GM13977 (cell line): Measurements from ENCODE around the gene ARHGAP15.

Source experiments
- DNase-seq: peaks from one replicate; pipeline ENCODE4 v3.0.0; 2012; ENCODE audit warnings: low spot score
- in situ Hi-C: fragments of 300-500 bp; cut with MboI; formaldehyde crosslinking; loops from one replicate; pipeline ENCODE4 v1.12.0; 2022; ENCODE audit warnings: low sequenced_read_pairs, low pct_unique_long_range_greater_than_20kb, mixed read lengths, inconsistent platforms; ENCODE audit not compliant: unreplicated experiment
- TF ChIP-seq, protein P1 (sequence below): IDR thresholded peaks from 2 replicates; pipeline ENCODE4 v1.5.1; 2012; ENCODE audit warnings: mild to moderate bottlenecking, control low read depth; ENCODE audit not compliant: insufficient read depth; ENCODE audit errors: extremely low read depth, missing control alignments

The ARHGAP15 gene

DNA sequence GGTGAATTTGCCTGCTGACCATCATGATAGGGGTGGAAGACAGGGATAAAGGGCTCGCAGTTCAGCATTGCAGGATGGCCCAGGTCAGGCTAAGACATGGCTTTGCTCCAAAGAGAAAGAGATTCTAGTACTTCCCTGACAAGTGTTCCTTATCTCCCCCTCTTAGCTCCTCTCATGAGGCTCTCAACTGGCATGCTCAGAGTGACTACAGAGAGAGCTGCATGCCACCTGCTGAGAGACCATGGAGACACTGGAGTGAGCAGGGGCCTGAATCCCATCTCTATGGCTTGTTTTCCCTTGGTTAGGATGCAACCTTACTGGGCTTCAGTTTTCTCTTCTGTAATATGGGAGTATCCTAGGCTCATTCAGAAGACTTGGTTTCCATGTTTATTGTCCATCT lies 94.3 kb downstream of the ARHGAP15 start:
- no peak for DNase-seq
- in situ Hi-C loops = loop anchor here (25.0 kb wide), 1 partner anchor 111 kb away; no protein-coding TSS in a partner anchor
- TF ChIP-seq, protein P1, sequence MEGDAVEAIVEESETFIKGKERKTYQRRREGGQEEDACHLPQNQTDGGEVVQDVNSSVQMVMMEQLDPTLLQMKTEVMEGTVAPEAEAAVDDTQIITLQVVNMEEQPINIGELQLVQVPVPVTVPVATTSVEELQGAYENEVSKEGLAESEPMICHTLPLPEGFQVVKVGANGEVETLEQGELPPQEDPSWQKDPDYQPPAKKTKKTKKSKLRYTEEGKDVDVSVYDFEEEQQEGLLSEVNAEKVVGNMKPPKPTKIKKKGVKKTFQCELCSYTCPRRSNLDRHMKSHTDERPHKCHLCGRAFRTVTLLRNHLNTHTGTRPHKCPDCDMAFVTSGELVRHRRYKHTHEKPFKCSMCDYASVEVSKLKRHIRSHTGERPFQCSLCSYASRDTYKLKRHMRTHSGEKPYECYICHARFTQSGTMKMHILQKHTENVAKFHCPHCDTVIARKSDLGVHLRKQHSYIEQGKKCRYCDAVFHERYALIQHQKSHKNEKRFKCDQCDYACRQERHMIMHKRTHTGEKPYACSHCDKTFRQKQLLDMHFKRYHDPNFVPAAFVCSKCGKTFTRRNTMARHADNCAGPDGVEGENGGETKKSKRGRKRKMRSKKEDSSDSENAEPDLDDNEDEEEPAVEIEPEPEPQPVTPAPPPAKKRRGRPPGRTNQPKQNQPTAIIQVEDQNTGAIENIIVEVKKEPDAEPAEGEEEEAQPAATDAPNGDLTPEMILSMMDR = no peak

DNA sequence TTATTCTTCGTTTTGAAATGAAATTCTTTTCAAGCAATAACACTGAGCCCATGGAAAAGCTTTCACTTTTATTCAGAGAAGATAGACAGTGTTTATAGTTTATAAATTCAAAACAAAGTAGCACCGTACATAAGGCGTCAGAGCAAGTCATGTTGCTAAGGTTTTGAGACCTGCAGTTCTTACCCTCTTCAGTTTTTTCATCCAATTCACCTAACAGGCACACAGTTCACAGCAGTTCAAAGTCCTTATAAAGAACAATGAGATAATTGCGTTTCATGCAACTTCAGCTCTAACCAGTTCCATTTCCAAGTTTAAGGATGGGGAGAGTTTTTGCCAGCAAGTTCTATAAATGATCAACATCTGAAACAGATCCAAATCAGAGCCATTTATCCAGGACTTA lies 96.7 kb downstream of the ARHGAP15 start:
- in situ Hi-C loops = no loop called here
- TF ChIP-seq, protein P1 = no peak
- no peak for DNase-seq

DNA sequence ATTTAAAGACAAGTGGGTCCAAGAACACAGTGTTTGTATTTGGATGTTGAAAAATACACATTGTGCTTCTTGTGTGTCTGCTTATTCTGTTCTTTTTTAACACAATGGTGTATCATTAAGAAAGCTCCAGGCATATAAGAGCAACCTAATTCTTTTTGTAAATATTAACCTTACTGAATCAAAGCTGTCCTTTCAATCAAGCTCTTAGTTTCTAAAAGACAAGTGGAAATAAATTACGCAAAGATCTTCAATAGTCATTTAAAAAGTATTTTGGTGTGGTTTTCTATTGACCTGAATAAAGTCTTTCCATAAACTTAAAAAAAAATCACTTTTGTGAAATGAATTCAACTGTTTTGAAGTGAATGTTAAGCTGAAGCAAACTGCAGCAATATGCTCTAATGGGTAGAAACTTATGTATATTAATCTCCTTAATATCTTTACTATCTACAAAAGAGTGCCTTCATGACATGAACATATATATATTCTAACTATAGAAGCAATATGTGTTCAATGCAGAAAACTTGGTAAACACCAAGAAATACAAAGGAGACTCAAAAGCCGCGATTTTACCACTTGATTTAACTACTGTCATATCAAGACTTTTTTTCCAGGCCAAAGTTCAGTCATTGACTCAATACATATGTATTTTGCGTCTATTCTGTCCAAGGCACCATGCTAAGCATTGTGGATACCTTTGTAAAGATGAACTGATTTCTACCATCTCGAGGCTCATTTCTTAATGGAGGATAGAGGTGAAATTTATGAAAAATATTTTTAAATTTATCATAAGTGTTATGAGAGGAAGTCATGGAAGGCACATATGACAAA lies 97.7 kb downstream of the ARHGAP15 start:
- TF ChIP-seq, protein P1 = no peak
- DNase-seq = no peak
- in situ Hi-C loops = no loop called here

DNA sequence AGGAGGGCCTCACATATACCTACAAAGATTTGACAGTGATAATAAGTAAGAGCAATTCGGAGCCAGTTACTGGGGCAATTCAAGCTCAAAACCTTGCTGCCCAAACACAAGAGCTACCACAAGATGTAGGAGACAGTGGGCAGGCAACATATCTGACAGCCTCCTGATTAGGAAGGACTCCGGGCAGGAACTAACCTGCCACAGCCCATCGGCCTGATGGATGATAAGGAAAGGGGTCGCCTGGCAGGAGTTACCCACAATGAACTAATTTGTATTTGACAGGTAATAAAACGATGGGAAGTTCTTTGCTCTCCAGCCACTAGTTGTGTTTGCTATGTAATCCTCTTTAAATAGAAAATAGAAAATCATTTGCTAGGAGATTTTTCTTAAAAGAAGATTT lies 100.2 kb downstream of the ARHGAP15 start:
- TF ChIP-seq, protein P1 = no peak
- in situ Hi-C loops = no loop called here
- DNase-seq = no peak

DNA sequence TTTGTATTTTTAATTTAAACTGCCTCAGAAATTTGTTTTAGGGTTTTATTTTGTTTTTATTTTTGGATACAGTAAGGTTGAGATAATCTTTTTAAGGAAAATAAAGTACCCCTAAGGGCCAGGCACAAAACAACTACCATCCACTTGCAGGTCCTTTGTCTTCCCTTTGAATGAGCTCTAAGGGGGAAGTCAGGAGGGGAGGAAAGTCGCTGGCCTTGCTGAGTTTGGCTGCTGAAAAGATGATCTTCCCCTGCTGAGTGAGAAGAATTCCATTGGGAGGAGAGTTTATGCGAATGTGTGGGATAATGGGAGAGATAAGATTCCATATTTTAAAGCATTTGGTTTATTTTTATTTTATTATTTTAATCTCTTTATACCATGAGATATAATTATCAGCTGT lies 100.7 kb downstream of the ARHGAP15 start:
- in situ Hi-C loops = no loop called here
- no peak for DNase-seq
- TF ChIP-seq, protein P1 = no peak

DNA sequence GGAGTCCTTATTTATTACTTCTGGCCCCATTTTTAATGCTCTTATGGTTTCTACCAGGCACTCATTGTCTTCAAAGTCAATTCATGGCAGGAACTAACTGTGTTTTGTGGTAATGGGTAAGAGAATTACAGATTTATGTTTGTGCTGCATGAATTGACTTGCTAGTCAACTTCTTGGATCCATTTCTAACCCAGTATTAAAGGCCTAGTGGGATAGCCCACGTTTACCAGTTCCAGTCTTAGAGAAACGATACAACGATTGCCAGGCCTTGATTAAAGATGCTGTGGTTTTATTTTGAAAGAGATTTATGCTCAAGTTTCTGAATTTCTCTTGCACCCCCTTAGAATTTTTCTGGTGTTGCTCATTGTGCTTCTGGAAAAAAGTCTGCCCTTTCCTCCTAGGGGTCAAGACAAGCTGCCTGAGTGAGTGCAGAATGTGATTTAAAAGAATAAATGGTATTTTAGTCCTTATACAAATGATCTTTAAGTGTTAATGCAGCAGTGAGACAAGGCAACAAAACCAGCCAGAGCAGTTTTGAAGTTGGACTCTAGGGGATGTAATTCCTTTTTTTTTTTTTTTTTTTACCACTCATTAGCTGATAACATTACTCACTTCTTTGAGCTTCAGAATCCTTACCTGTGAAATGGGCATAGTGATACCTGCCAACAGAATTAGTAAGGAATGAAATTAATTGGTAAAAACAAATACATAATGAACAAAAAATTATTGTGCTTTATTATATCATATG lies 101.5 kb downstream of the ARHGAP15 start:
- DNase-seq = no peak
- TF ChIP-seq, protein P1 = no peak
- in situ Hi-C loops = no loop called here
